ENCODE measurements around the gene CRADD.

DNA sequence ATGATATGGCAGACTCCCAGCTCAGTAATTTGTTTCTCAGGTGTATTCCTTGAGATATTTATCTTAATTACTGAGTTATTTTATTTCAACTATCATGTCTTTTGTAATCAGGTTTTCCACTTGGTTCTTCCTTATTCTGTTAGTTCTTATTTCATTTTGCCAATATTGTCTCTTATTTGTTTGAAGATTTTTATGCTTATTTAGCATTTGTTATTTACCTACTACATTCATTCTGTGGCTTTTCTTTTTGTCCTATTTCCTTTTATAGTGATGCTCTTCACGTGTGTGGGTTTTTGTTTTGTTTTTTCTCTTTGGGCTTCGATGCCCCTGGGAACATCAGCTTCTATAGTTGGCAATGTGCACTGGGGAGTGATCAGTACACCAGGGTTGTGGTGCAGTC, 40.5 kb upstream of the CRADD start:
- TF ChIP-seq, protein P1, sequence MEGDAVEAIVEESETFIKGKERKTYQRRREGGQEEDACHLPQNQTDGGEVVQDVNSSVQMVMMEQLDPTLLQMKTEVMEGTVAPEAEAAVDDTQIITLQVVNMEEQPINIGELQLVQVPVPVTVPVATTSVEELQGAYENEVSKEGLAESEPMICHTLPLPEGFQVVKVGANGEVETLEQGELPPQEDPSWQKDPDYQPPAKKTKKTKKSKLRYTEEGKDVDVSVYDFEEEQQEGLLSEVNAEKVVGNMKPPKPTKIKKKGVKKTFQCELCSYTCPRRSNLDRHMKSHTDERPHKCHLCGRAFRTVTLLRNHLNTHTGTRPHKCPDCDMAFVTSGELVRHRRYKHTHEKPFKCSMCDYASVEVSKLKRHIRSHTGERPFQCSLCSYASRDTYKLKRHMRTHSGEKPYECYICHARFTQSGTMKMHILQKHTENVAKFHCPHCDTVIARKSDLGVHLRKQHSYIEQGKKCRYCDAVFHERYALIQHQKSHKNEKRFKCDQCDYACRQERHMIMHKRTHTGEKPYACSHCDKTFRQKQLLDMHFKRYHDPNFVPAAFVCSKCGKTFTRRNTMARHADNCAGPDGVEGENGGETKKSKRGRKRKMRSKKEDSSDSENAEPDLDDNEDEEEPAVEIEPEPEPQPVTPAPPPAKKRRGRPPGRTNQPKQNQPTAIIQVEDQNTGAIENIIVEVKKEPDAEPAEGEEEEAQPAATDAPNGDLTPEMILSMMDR (IDR thresholded peaks at IDR 0.05) = no peak
- TF ChIP-seq EZH2 (IDR thresholded peaks at IDR 0.05; ENCODE audit: borderline replicate concordance, insufficient read depth, low read depth, low read length, poor library complexity, severe bottlenecking) = no peak
